Measurements from ENCODE around the gene PCDHGA4.
"Not testable (repeated sequence)": the region's sequence is repeated elsewhere in the genome, so short reads cannot be mapped to it uniquely, and the experiment has no call there.

PCDHGA4 gene

DNA sequence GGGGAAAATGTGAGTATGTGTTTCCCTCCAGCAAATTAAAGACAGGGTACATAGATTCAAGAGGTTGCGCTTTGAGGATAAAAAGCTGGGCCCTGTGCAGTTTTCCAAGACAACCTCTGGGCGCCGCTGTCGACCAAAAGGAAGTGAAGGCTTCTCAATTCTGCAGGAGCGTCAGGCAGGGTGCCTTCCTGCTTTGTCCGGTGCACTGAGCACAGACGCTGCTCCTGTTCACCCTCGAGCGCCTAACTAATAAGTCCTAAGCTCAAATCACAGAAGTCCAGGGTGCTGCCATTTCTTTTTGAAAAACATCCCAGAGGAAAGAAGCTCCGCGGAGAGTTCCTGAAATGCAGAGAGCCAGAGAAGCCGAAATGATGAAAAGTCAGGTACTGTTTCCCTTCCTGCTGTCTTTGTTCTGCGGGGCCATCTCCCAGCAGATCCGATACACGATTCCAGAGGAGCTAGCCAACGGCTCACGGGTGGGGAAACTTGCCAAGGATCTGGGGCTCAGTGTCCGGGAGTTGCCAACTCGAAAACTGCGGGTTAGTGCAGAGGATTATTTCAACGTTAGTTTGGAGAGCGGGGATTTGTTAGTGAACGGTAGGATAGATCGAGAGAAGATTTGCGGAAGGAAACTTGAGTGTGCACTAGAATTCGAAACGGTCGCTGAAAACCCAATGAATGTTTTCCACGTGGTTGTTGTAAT is 4.8 kb upstream of the PCDHGA4 start, which contains the start of gene PCDHGB1:
Gene PCDHGB1 (plus strand): TSS at position 183 of the 703 bp plus-strand sequence. CDS start 162 bp downstream, at position 345.
- no peak for DNase-seq (ENCODE audit: low spot score)

DNA sequence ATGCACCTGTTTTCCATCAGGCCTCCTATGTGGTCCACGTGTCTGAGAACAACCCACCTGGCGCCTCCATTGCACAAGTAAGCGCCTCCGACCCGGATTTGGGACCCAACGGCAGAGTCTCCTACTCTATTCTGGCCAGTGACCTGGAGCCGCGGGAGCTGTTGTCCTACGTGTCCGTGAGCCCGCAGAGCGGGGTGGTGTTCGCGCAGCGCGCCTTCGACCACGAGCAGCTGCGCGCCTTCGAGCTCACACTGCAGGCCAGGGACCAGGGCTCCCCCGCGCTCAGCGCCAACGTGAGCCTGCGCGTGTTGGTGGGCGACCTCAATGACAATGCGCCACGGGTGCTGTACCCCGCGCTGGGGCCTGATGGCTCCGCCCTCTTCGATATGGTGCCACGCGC is 3.2 kb upstream of the PCDHGA4 start:
- no peak for DNase-seq (ENCODE audit: low spot score)

DNA sequence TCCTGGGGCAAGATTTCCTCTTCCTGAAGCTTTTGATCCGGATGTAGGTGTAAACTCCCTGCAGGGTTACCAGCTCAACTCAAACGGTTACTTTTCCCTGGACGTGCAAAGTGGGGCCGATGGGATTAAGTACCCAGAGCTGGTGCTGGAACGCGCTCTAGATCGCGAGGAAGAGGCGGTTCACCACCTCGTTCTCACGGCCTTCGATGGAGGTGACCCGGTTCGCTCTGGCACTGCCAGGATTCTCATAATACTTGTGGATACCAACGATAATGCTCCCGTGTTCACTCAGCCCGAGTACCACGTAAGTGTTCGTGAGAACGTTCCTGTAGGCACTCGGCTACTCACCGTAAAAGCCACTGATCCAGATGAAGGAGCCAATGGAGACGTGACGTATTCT is 820 bp downstream of the PCDHGA4 start:
- no peak for DNase-seq (ENCODE audit: low spot score)

DNA sequence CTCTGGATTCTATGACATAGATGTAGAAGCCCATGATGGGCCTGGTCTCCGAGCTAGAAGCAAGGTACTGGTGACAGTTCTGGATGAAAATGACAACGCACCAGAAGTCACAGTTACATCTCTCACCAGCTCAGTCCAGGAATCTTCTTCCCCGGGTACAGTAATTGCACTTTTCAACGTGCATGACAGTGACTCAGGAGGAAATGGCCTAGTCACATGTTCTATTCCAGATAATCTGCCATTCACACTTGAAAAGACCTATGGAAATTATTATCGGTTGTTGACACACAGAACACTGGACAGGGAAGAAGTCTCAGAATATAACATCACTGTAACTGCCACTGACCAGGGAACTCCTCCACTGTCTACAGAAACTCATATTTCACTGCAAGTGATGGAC is 1.3 kb downstream of the PCDHGA4 start:
- no peak for DNase-seq (ENCODE audit: low spot score)

DNA sequence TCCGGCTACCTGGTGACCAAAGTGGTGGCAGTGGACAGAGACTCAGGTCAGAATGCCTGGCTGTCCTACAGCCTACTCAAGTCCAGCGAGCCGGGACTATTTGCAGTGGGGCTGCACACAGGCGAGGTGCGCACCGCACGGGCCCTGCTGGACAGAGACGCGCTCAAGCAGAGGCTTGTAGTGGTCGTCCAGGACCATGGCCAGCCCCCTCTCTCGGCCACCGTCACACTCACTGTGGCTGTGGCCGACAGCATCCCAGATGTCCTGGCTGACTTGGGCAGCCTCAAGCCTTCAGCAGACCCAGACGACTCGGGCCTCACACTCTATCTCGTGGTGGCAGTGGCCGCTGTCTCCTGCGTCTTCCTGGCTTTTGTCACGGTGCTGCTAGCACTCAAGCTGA is 2.1 kb downstream of the PCDHGA4 start:
- DNase-seq (ENCODE audit: low spot score), result no peak

DNA sequence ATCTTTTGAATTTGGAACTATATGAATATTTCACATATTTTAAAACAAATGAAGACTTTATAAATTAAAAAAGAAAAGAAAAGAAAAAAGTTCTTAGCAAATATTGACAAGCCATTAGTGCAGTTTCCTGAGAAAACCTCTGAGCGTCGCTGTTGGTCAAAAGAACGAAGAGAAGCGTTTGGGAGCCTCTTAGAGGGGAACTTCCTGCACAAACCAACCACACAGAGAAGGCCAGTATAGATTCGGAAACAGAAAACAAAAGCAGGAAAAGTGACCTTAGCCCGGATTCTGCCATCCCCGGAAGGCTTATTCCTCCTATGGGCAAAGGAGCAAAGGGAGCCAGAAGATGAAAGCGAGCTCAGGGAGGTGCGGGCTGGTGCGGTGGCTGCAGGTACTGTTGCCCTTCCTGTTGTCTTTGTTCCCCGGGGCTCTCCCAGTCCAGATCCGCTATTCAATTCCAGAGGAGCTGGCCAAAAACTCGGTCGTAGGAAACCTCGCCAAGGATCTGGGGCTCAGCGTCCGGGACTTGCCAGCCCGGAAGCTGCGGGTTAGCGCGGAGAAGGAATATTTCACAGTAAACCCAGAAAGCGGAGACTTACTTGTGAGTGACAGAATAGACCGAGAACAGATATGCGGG is 5.1 kb downstream of the PCDHGA4 start, which contains the start of gene PCDHGB2:
Gene PCDHGB2 (plus strand): TSS at position 205 of the 637 bp plus-strand sequence. CDS start 142 bp downstream, at position 347.
- DNase-seq (ENCODE audit: low spot score), result no peak

DNA sequence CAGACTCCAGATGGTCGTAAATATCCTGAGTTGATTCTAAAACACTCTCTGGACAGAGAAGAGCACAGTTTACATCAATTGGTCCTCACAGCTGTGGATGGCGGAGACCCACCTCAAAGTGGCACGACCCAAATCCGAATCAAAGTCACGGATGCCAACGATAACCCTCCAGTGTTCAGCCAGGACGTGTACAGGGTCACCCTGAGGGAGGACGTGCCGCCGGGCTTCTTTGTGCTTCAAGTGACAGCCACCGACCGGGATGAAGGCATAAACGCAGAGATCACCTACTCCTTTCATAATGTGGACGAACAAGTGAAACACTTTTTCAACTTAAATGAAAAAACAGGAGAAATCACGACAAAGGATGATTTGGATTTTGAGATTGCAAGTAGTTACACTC is 5.9 kb downstream of the PCDHGA4 start:
- DNase-seq (ENCODE audit: low spot score), result no peak

DNA sequence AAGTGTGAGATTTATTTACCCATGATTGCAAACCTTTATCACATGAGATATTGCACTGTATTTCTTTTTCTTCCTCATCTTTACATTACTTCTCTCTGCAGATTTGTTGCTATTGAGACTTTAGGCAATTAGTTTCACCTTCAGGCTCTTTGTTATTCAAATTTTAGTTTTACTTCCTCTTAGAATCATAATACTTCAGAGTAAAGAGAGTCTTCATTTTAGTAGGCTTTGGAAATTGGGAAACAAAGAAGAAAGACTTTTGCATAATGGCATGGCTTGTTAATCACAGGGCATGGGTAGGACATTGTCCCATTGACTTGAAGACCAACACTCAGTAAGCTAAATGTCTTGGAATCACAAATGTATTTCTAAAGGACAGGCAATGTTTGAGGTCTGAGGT is 7.9 kb downstream of the PCDHGA4 start:
- DNase-seq (ENCODE audit: low spot score), result no peak

DNA sequence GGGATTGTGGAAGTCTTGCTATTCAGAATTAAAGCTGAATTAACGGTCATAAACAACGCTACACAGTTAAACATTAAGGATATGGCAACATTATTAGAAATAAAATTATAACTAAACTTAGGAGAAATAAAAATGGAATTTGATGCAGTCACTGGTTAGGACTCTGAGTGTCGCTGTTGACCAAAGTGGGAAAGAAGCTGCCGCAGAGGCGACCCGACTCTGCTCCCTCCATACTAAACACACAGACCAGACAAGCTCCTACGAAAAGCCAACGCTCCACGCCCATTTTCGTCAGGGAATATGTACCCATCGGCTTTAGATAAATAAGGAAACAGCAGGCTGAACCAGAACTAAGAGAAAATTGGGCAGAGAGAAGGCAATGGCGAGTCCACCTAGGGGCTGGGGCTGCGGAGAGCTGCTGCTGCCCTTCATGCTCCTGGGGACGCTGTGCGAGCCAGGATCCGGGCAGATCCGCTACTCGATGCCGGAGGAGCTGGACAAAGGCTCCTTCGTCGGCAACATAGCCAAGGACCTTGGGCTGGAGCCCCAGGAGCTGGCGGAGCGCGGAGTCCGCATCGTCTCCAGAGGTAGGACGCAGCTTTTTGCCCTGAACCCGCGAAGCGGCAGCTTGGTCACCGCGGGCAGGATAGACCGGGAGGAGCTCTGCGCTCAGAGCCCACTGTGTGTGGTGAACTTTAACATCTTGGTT is 9.3 kb downstream of the PCDHGA4 start, which contains the start of gene PCDHGA5:
Gene PCDHGA5 (plus strand): TSS at position 211 of the 709 bp plus-strand sequence. CDS start 169 bp downstream, at position 380.
- DNase-seq (ENCODE audit: low spot score), result no peak

DNA sequence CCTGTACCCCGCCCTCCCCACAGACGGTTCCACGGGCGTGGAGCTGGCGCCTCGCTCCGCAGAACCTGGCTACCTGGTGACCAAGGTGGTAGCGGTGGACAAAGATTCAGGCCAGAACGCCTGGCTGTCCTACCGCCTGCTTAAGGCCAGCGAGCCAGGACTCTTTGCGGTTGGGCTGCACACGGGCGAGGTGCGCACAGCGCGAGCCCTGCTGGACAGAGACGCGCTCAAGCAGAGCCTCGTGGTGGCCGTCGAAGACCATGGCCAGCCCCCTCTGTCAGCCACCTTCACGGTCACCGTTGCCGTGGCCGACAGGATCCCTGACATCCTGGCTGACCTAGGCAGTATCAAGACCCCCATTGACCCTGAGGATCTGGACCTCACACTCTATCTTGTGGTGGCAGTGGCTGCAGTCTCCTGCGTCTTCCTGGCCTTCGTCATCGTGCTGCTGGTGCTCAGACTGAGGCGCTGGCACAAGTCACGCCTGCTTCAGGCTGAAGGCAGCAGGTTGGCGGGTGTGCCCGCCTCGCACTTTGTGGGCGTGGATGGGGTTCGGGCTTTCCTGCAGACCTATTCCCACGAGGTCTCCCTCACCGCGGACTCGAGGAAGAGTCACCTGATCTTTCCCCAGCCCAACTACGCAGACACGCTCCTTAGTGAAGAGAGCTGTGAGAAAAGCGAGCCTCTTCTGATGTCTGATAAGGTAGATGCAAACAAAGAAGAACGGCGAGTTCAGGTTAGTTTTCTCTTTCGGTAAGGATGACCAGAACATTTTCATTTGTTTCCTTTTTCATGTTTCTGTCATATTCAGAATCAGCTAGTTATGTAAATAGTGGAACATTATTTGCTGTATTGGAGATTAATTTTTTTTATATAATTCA is 11.4 kb downstream of the PCDHGA4 start:
- no peak for DNase-seq (ENCODE audit: low spot score)

DNA sequence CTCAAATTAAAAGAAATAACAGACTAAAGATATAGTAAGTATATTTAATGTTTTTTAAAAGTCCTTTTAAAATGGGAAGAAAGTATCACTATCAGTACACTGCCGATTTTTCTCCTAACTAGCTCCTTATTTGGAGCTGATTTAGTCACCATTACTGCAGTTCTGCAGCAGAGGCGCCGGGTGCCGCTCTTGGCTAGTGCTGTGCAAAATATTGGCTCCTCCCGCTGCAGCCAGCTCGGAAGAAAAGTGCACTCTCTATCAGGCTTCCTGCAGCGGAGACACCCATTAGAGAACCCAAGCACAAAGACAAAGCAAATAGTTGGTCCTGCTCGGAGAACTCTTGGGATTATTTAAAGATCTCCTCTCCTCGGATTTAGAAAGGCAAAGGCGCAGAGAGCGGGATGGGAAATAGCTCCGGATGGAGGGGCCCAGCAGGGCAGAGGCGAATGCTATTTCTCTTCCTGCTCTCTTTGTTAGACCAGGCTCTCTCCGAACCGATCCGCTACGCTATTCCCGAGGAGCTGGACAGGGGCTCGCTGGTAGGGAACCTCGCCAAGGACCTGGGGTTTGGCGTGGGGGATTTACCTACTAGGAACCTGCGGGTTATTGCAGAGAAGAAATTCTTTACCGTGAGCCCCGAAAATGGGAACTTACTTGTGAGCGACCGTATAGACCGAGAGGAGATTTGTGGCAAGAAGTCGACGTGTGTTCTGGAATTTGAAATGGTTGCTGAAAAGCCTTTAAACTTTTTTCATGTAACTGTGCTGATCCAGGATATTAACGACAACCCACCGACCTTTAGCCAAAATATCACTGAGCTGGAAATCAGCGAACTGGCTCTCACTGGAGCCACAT is 15.4 kb downstream of the PCDHGA4 start, which contains the start of gene PCDHGB3:
Gene PCDHGB3 (plus strand): TSS at position 249 of the 855 bp plus-strand sequence. CDS start 153 bp downstream, at position 402.
- no peak for DNase-seq (ENCODE audit: low spot score)

DNA sequence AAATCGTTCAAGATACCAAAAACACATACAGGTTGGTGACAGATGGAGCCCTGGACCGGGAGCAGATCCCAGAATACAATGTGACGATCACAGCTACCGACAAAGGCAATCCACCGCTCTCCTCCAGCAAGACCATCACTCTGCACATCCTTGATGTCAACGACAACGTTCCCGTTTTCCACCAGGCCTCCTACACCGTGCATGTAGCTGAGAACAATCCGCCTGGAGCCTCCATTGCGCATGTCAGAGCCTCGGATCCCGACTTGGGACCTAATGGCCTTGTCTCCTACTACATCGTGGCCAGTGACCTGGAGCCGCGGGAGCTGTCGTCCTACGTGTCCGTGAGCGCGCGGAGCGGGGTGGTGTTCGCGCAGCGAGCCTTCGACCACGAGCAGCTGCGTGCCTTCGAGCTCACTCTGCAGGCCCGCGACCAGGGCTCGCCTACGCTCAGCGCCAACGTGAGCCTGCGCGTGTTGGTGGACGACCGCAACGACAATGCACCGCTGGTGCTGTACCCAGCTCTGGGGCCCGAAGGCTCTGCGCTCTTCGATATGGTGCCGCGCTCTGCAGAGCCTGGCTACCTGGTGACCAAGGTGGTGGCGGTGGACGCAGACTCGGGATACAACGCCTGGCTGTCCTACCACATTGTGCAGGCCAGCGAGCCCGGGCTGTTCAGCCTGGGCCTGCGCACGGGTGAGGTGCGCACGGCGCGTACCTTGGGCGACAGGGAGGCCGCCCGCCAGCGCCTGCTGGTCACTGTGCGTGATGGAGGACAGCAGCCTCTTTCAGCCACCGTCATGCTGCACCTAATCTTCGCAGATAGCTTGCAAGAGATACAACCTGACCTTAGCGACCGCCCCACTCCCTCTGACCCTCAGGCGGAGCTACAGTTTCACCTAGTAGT is 17.0 kb downstream of the PCDHGA4 start:
- no peak for DNase-seq (ENCODE audit: low spot score)

DNA sequence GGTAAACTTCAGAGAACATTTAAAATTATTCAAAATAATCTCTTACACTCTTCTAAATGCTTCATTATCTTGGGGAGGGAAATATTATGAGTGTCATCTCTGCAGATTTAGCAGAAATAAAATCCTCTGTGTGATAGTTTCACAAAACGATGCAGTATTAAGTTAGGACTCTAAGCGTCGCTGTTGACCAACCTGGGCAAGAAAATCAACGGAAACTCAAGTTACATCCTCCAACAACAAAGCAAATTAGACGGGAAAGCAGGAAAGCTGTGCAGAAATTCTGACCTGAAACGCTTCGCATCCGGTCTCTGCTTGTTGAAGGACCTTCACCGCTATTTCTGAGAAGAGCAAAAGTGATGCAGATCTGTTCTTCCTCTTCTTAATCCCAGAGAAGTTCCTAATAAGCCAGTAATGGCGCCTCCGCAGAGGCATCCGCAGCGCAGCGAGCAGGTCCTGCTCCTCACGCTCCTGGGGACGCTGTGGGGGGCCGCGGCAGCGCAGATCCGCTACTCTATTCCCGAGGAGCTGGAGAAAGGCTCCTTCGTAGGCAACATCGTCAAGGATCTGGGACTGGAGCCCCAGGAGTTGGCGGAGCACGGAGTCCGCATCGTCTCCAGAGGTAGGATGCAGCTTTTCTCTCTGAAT is 19.0 kb downstream of the PCDHGA4 start, which contains the start of gene PCDHGA6:
Gene PCDHGA6 (plus strand): TSS at position 219 of the 645 bp plus-strand sequence. CDS start 193 bp downstream, at position 412.
- DNase-seq (ENCODE audit: low spot score), result no peak

DNA sequence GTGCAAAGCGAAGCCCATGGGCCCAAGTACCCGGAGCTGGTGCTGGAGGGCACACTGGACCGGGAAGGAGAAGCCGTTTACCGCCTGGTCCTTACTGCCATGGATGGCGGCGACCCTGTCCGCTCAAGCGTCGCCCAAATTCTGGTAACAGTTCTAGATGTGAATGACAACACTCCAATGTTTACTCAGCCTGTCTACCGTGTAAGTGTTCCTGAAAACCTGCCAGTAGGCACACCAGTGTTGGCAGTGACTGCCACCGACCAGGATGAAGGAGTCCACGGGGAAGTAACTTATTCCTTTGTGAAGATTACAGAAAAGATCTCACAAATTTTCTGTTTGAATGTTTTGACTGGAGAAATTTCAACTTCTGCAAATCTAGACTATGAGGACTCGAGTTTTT is 19.8 kb downstream of the PCDHGA4 start:
- no peak for DNase-seq (ENCODE audit: low spot score)

DNA sequence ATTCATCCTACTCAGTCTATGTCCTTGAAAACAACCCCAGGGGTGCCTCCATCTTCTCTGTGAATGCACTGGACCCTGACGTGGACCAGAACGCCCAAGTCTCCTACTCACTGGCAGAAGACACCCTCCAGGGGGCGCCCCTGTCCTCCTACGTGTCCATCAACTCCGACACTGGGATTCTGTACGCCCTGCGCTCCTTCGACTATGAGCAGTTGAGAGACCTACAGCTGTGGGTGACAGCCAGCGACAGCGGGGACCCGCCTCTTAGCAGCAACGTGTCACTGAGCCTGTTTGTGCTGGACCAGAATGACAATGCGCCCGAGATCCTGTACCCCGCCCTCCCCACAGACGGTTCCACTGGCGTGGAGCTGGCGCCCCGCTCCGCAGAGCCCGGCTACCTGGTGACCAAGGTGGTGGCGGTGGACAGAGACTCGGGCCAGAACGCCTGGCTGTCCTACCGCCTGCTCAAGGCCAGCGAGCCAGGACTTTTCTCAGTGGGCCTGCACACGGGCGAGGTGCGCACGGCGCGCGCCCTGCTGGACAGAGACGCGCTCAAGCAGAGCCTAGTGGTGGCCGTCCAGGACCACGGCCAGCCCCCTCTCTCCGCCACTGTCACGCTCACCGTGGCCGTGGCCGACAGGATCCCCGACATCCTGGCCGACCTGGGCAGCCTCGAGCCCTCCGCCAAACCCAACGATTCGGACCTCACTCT is 20.8 kb downstream of the PCDHGA4 start:
- DNase-seq (ENCODE audit: low spot score), result not testable (repeated sequence)

DNA sequence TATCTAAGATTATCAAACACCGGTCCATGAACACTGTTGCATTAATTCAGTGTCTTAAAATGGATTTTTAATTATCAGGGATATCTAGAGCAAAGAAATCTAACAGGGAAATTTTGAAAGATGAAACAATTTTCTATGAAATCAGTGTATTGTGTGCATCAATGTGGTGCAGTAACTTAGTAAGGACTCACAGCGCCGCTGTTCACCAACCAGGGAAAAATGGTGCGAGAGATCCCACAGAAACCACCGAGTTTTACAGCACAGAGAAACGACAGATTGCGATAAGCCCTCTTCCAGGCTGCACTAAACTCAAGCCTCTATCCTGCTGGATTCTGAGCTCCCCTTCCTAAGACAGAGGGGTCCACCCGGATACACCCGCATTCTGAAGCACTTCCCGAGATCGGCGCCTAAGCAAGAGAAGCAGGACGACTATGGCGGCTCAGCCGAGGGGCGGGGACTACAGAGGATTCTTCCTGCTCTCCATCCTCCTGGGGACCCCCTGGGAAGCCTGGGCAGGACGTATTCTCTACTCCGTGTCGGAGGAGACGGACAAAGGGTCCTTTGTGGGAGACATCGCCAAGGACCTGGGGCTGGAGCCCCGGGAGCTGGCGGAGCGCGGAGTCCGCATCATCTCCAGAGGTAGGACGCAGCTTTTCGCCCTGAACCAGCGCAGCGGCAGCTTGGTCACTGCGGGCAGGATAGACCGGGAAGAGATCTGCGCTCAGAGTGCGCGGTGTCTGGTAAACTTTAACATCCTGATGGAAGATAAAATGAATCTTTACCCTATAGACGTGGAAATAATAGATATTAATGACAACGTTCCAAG is 27.9 kb downstream of the PCDHGA4 start, which contains the start of gene PCDHGA7:
Gene PCDHGA7 (plus strand): TSS at position 274 of the 826 bp plus-strand sequence. CDS start 158 bp downstream, at position 432.
- no peak for DNase-seq (ENCODE audit: low spot score)

DNA sequence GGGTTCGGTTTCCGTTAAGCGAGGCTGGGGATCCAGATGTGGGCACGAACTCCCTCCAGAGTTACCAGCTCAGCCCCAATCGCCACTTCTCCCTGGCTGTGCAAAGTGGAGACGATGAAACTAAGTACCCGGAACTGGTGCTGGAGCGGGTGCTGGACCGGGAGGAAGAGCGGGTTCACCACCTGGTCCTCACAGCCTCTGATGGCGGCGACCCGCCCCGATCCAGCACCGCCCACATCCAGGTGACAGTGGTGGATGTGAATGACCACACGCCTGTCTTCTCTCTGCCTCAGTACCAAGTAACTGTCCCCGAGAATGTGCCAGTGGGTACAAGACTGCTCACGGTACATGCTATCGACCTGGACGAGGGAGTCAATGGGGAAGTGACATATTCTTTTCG is 28.5 kb downstream of the PCDHGA4 start:
- no peak for DNase-seq (ENCODE audit: low spot score)

Data from kidney capillary endothelial cell (primary cell).